GM21367 (cell line): Measurements from ENCODE around the gene EIF5A.

Experiments
- ATAC-seq: cut with Tn5 transposase; IDR thresholded peaks from one replicate; pipeline ENCODE4 v1.9.1; 2021; ENCODE audit not compliant: unreplicated experiment

Gene EIF5A

DNA sequence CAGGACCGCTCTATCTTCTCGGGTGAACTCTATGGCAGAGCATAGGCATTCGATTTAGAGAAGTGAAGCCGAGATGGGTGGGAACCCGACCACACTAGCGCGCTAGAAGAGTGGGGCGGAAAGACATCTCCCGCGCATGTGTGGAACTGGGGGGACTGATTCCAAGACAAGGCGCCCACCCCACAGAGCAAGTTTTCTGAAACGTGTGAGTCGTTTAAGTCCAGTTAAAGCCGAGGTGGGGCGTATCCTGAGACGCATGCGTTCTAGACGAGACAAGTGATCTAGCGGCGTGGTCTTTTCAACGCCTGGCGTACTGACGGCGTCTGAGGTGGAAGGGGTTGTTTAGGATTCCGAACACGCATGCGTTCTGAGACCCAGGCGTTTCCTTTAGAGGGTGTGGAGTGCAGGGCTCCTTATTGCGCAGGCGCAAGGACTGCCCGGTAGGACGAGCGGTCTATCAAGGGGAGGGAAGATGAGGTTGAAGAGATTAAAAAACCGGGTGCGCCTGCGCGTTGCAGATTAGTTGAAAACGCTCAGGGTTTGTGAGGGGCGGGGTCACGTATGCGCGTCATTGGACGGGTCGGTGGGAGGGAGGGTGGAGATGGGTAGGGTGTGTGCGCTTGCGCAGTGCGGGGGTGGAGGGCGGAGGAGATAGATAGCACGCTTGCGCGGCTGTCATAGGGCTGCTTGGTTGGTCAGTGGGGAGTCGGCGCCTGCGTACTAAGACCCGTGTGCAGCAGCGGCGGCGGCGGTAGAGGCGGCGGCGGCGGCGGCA is at the start of gene EIF5A:
Gene EIF5A (plus strand): TSS at position 718 of the 775 bp plus-strand sequence. CDS start 2,008 bp downstream, outside the sequence.
- peak; percentile 53 for ATAC-seq

- no peak for ATAC-seq
Observed at GRCh38 chr17:7258731-7259554, 48.5 kb upstream of the EIF5A start.

GRCh38 chr17:7259555-7259889 is 47.9 kb upstream of the EIF5A start:
- no peak for ATAC-seq

GRCh38 chr17:7260151-7260550 is 47.3 kb upstream of the EIF5A start:
- ATAC-seq = no peak

- no peak for ATAC-seq
Observed at GRCh38 chr17:7260651-7261378, 46.6 kb upstream of the EIF5A start.

GRCh38 chr17:7261379-7262191 is 45.8 kb upstream of the EIF5A start:
- no peak for ATAC-seq

- no peak for ATAC-seq
Observed at GRCh38 chr17:7262192-7262934, 45.1 kb upstream of the EIF5A start, which contains the start of gene CLDN7. Gene CLDN7 (minus strand): TSS chr17:7262478. CDS start chr17:7262043, 435 bp downstream.

DNA sequence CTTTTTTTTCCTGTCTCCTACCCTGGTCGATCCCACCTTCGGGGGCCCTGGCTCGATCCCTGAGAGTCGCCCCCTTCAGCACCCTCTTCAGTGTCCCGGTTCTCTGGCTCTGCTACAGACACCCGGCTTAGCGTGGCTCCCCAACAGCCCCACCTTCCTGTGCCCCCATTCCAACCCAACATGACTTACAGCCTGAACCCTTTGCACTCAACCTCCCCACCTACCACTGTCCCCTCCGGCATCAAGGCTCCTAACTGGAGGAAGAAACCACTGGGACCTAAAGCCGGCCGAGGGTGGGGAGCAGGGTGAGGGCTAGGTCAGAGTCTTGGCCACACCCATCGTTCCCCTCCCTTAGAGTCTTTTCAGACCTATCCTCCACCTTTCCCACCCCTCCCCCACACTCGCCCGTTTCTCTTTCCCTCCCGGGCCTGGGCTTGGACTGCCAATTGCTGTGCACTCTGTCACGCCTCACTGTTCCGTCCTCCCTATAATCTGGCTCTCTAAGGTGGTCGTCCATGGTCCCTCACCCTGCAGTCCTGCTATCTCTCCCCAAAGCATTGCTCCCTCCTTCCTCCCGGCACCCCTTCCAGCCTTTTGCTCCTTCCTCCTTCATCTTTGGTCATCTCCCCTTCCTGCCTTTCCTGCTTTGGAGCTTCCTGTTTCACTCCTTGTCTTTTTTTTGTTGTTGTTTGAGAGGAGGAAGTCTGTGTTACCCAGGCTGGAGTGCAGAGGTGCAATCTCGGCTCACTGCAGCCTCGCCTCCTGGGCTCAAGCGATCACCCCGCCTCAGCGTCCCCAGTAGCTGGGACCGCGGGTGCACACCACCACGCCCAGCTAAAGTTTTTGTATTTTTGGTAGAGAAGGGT is 44.3 kb upstream of the EIF5A start:
- no peak for ATAC-seq

GRCh38 chr17:7263801-7264078 is 43.7 kb upstream of the EIF5A start:
- ATAC-seq = no peak

- ATAC-seq = no peak
Observed at GRCh38 chr17:7266784-7267183, 40.6 kb upstream of the EIF5A start.

DNA sequence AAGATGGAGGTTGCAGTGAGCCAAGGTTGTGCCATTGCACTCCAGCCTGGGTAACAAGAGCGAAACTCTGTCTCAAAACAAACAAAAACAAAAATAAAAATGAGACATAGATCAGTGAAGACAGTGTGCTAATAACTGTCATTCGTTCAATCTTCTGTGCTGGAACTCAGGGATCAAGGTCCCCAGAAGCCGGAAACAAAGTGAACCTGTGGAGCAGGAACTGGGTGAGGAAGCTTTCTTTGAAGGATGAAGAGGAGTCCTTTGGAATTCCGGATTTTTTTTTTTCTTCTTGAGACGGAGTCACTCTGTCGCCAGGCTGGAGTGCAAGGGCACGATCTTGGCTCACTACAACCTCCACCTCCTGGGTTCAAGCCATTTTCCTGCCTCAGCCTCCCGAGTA is 28.0 kb upstream of the EIF5A start:
- no peak for ATAC-seq

- ATAC-seq = peak; percentile 48
Observed at GRCh38 chr17:7280519-7281073, 26.8 kb upstream of the EIF5A start.

DNA sequence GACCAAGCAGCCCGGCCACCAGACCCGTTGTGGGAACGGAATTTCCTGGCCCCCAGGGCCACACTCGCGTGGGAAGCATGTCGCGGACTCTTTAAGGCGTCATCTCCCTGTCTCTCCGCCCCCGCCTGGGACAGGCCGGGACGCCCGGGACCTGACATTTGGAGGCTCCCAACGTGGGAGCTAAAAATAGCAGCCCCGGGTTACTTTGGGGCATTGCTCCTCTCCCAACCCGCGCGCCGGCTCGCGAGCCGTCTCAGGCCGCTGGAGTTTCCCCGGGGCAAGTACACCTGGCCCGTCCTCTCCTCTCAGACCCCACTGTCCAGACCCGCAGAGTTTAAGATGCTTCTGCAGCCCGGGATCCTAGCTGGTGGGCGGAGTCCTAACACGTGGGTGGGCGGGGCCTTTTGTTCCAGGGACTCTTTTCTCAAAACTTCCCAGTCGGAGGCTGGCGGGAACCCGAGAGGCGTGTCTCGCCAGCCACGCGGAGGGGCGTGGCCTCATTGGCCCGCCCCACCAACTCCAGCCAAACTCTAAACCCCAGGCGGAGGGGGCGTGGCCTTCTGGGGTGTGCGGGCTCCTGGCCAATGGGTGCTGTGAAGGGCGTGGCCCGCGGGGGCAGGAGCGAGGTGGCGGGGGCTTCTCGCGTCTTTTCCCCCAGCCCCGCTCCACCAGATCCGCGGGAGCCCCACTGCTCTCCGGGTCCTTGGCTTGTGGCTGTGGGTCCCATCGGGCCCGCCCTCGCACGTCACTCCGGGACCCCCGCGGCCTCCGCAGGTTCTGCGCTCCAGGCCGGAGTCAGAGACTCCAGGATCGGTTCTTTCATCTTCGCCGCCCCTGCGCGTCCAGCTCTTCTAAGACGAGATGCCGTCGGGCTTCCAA is 26.1 kb upstream of the EIF5A start, which contains the start of gene SLC2A4:
Gene SLC2A4 (plus strand): TSS at position 645 of the 879 bp plus-strand sequence. CDS start 217 bp downstream, at position 862.
- no peak for ATAC-seq

DNA sequence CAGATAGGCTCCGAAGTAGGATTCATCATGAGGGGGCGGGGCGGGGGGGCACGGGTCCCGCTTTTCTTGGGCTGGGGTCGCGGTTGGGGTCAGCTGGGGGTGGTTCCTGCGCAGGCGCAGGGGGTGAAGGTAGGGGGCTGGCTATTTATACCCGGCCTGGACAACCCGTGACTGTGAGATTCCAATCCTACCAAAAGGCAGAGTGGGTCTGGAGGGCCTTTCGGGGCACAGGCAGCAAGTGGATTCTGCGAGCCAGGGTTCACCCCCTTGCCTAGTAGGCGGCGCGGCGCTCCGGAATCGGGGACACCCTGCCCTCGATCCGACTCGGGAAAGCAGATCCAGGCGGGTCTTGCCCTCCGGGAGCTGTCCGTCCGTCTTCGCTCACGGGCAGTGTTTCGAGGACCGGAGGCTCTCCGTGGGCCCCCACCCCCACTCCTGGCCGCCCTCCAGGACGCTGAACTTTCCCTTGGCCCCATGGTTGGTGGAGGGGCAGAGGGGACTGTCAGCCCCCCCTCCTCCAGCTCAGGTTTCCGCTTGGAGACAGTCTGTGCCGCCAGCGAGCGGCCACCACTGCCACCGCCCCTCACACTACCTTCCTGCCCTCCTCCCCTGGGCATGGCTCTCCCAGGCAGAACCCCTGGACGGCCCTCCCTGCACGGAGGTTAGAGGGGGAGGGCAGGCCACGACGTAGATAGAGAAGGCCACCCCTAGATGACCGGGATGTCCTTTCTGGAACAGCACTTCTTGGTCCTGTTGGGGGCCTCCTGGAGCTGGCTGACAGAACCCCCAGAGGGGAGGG is 25.3 kb upstream of the EIF5A start:
- ATAC-seq = no peak

GRCh38 chr17:7282752-7283321 is 24.6 kb upstream of the EIF5A start:
- no peak for ATAC-seq

GRCh38 chr17:7283471-7284216 is 23.8 kb upstream of the EIF5A start:
- no peak for ATAC-seq
